Breast epithelium (tissue), 3 donors: ENCODE measurements around the gene VAX1.

Experiments used
- POLR2A ChIP-seq: fragments of 450-650 bp; IDR thresholded peaks from one replicate; pipeline ENCODE4 v1.6.1; 2016; ENCODE audit warnings: antibody characterized with exemption, mild to moderate bottlenecking, moderate library complexity
- POLR2AphosphoS5 ChIP-seq, 3 donors: sonication (generic); formaldehyde crosslinking; IDR thresholded peaks; one replicate each; pipeline ENCODE4 v1.6.1; 2017; ENCODE audit warnings: antibody characterized with exemption in 3 of 3
- TF ChIP-seq, protein P1 (sequence below), 3 donors: fragments of 450-650 bp; IDR thresholded peaks; one replicate each; pipeline ENCODE4 v1.5.1; 2016 to 2017; ENCODE audit warnings: antibody characterized with exemption in 3 of 3, mild to moderate bottlenecking in 3 of 3, moderate library complexity in 3 of 3

DNA sequence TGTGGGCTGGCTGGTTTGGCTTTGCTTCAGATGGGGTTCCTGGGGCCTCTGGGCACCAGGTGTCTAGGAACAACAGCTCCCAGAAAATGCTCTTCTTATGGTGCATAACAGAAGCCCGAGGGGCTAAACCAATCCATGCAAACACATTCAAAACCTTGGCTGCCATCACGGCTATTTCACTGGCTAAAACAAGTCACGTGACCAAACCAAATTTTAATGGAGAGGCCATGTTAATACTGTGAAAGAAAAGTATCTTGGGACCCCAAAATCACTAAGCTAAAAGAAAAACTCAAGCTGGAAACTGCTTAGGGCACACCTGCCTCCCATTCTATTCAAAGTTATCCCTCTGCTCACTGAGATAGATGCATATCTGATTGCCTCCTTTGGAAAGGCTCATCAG, 40.1 kb upstream of the VAX1 start:
- TF ChIP-seq, protein P1, sequence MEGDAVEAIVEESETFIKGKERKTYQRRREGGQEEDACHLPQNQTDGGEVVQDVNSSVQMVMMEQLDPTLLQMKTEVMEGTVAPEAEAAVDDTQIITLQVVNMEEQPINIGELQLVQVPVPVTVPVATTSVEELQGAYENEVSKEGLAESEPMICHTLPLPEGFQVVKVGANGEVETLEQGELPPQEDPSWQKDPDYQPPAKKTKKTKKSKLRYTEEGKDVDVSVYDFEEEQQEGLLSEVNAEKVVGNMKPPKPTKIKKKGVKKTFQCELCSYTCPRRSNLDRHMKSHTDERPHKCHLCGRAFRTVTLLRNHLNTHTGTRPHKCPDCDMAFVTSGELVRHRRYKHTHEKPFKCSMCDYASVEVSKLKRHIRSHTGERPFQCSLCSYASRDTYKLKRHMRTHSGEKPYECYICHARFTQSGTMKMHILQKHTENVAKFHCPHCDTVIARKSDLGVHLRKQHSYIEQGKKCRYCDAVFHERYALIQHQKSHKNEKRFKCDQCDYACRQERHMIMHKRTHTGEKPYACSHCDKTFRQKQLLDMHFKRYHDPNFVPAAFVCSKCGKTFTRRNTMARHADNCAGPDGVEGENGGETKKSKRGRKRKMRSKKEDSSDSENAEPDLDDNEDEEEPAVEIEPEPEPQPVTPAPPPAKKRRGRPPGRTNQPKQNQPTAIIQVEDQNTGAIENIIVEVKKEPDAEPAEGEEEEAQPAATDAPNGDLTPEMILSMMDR (IDR thresholded peaks at IDR 0.05), result no peak
- TF ChIP-seq POLR2AphosphoS5 (IDR thresholded peaks at IDR 0.05) (no peak), POLR2A (no peak)
